GM19468 (cell line): ENCODE measurements around the gene ZFAND2A.
"Not testable (repeated sequence)": the region's sequence is repeated elsewhere in the genome, so short reads cannot be mapped to it uniquely, and the experiment has no call there.

ENCODE experiments used
- ATAC-seq: cut with Tn5 transposase; IDR thresholded peaks from one replicate; pipeline ENCODE4 v1.9.1; 2021; ENCODE audit warnings: mild to moderate bottlenecking, moderate library complexity, moderate number of reproducible peaks; ENCODE audit not compliant: unreplicated experiment; ENCODE audit errors: extremely low read depth

The ZFAND2A gene

DNA sequence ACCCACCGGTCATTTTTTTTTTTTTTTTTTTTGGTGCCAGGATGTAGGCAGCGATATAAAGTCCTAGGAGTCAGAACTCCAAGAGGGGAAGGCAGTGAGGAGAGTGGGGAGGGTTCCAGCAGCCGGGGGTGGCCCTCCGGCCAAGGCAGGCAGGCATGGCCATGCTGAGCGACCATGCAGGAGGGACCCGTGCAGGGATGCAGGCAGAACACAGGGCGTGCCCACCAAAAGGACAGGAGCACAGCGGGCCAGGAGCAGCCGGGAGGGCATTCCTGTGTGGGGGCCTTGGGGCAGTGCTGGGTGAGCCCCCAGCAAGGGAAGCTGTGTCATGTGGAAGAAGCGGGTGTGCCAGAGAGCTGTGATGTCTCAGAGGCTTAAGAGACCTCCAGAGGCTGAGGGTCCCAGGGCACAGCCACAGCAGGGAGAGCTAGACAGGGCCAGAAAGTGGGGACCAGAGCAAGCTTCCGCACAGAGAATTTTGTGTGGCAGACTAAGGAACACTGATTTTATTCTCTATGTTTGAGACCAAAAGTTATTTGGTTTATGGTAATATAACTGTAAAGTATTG, 5.7 kb downstream of the ZFAND2A start:
- ATAC-seq, result no peak

DNA sequence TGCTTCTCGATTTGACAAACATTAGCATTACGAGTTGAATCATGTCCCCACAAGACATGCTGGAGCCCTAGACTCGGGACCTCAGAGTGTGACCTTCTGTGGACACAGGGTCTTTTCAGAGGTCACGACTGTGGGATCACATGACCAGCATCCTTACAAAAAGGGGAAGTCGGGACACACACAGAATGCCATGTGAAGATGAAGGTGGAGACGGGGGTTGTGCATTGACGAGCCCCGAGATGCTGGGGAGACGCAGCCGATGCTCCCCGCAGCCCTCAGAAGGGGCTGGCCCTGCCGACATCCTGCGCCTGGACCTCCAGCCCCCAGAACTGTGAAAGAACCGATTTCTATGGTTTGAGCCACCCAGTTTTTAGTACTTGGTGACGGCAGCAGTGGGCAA, 7.5 kb downstream of the ZFAND2A start:
- no peak for ATAC-seq

DNA sequence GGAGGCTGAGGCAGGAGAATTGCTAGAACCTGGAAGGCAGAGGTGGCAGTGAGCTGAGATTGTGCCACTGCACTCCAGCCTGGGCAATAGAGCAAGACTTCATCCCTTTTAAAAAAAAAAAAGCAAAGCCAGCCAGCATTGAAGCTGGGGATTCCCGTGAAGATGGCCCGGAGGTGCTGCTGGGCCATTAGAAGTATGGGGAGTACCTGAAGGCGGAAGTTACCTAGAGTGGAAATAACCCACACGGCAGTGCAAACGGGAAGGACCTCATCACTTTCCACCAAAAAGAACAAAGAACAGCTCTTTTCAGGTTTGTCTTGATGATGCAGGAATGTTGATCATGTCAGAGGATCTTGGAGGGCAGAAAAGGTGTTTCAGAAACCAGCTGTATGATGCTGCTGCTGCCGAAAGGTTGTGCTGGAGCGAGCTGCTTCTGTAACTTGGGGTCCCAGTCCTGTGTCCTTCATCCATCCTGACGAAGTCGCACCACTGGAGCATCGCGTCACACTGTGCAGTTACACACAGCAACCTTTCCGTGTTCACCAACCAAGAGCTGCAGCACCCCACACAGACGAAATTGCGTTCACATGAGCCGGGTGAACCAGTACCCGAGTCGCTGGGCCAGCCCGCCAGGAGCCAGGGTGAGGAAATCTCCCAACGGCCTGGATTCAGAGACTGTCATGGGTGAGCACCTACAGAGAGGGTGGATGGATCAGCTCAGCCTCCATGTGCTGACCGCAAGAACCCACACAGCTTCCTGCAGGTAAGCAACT, 8.2 kb downstream of the ZFAND2A start:
- no peak for ATAC-seq

DNA sequence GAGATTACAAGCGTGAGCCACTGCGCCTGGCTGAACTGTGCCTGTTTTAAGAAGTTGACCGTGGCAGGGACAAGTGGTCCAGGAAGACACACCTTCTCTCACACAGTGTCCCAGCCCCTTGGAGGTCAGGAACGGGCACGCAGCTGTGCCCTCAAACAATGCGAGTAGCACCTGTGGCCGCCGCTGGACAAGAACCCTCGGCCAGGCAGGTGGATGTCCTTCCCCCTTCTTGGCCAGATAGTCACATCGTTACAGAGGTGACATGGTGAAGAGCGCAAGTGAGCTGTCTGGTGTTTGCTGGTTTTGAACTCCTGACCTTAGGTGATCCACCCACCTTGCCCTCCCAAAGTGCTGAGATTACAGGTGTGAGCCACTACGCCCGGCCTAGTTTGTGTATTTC, 8.8 kb downstream of the ZFAND2A start:
- no peak for ATAC-seq

DNA sequence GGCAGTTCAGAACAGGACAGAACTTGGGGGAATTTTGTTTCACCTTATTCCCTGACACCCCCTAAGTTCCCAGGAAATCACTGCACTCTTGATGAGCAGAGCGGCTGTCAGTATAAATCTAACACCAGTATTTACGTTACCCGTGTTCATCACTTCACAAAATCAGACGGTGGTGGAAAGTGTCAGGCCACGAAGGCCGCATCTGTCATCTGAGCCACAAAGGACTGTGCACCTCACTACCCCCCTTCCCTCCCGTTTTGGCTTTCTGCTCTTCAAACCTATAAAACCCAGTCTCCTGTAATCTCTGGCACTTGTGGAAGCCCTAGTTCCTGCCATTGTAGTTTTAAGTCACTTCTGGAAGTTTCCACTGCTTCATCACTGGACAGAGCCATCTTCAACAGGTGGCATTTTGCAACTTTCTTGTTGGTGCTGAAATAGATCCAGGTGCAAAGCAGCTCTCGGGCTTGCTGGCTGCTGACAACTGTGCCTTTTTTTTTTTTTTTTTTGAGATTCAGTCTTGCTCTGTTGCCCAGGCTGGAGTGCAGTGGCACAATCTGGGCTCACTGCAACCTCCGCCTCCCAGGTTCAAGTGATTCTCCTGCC, 9.5 kb downstream of the ZFAND2A start:
- no peak for ATAC-seq

- no peak for ATAC-seq
Observed at GRCh38 chr7:1149351-1149794, 10.6 kb downstream of the ZFAND2A start.

GRCh38 chr7:1147873-1148272, 12.1 kb downstream of the ZFAND2A start:
- not testable (repeated sequence) for ATAC-seq

DNA sequence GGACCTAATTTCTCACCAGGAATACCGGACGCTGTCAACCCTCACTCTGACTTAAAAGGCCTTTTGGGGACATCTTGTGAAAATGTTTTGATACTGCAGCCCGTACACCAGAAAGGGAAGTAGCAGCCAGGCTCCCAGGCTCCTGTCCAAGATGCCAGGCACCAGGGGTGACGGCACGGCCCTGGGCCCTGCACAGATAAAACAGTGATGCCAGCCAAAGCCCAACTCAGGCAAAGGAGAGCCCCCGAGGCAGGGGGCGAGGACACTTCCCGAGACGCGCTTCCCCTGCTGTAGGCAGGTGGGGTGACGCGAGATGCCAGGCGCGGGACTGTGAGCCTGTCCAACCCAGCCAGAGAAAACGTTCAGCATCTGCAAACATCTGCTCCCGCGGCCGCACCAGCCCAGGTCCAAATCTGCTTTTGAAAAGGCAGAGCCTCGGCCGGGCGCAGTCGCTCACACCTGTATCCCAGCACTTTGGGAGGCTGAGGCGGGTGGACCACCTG, 15.7 kb downstream of the ZFAND2A start:
- no peak for ATAC-seq

GRCh38 chr7:1143031-1143430, 17.0 kb downstream of the ZFAND2A start:
- ATAC-seq, result not testable (repeated sequence)

- ATAC-seq, result no peak
Observed at GRCh38 chr7:1142051-1142635, 17.9 kb downstream of the ZFAND2A start.

GRCh38 chr7:1141651-1142050, 18.3 kb downstream of the ZFAND2A start:
- ATAC-seq, result no peak

DNA sequence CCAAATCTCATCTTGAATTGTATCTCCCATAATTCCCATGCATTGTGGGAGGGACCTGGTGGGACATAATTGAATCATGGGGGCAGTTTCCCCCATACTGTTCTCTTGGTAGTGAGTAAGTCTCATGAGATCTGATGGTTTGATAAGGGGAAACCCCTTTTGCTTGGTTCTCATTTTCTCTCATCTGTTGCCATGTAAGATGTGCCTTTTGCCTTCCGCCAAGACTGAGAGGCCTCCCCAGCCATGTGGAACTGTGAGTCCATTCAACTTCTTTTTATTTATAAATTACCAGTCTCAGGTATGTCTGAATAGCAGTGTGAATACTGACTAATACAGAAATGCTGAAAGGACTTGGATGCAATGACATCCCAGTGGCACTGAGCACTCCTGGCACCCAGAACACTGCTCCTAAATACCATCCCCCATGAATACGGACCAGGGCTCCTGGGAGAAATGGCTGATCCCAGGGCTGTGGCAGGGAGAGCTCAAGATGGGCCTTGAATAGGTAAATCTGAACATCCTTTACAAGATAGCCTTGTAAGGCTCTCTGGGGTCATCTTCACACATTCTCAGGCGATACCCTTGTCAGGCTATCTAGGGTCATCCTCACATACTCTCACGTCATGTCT, 19.4 kb downstream of the ZFAND2A start:
- ATAC-seq, result no peak

GRCh38 chr7:1137517-1138167, 22.4 kb downstream of the ZFAND2A start:
- ATAC-seq, result peak; percentile 60

DNA sequence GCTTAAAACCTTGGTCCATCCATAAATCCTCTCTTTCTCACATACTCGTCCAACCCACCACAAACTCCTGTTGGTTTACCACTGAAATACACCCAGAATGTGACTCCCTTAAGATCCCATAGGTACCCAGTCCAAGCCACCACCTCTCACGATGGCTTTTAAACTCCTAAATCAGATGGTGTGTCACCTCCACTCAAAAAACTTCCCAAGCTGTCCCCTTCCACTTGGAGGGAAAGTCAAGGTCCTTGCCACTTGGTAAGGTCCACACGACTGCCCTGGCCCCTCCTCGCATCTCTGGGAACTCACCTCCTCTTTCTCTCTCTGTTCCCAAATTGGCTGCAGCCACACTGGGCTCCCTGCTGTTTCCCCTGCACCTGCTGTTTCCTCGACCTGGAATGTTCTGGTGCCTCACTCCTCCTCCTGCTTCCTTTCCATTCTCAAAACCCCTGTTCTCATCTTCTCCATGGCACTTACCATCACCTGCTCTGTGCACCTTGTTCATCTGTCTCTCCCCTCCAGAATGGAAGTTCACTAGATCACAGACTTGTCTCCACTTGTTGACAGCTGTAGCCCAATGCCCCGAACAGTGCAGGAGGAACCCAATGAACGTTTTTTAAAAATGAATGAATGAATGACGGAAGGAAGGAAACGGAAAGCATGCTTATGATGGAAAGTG, 23.0 kb downstream of the ZFAND2A start:
- ATAC-seq, result no peak

GRCh38 chr7:1134951-1135350, 25.0 kb downstream of the ZFAND2A start:
- no peak for ATAC-seq

DNA sequence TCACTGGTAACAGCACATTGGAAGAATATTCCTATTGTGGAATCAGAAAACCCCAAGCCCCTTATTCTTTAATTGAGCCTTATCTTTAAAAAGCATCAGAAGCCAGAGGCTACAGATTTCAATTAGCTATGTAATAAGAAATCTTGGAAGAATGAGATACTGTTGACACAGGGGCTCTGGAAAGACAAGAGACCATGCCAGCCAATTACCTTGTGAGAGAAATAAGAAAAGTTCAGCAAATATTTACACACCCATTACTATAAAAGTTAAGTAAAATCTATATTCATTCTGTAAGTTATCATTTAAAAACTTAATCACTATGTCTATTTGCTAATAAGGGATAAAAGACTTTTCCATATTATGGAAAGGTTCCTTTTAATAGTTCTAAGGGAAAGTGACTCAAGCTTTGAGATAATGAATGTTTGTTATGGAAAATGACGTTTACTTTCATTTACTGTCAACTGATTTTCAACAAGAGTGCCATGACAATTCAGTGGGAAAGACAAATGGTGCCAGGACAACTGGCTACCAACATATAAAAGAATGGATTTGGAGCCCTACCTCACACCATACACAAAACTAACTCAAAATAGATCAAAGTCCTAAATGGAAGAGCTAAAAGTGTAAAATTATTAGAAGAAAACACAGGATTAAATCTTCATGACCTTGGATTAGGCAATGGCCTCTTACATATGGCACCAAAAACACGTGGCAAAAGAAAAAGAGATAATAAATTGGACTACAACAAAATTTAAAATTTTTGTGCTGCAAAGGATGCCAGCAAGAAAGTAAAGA, 28.3 kb downstream of the ZFAND2A start:
- no peak for ATAC-seq

DNA sequence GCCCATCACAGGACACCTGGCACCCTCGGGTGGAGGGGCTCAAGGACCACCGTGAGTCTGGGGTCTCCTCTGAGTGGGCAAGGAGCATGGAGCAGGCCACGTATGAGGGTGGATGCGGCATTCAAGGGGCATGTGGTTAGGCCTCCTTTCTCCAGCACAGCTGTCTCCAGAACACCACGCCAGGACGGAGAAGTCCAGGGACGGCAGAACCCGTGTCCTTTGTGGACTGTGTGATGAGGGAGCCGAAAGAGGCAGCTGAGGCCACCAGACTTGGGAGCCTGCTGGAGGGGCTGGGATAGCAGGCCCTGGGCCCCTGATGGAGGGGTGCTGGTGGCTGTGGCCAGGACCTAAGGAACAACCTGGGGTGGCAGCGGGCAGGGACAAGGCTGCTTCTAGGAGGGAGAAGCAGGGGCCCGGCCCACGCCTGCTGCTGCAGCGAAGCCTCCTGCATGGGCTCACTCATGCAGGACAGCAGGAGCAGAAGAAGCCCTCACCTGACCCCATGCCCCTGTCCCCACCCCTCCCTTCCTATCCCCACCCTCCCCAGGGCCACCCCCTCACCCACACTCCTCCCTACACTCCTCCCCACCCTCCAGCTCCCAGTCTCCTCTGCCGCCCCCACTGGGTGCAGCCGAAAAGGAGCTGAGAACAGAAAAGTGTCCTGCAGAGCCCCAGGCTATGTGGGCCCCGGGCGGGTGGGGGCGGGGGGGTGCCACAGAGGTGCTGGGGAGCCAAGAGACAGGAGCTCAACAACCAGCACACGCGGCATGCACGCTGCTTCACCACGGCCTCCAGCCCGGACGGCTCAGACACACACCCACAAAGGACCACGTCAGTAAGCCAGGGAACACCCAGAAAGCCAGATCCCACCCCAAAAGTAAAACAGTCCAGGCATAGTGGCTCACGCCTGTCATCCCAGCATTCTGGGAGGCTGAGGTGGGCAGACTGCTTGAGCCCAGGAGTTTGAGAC, 29.7 kb downstream of the ZFAND2A start:
- ATAC-seq, result no peak

- no peak for ATAC-seq
Observed at GRCh38 chr7:1129431-1129830, 30.6 kb downstream of the ZFAND2A start.
